Kidney glomerular epithelial cell (primary cell): ENCODE results near the gene CYP4F2.
A peak's percentile ranks its signal among the peaks of the same experiment; 100 is the strongest.
"Not testable (repeated sequence)": the region's sequence is repeated elsewhere in the genome, so short reads cannot be mapped to it uniquely, and the experiment has no call there.

Experiments used
- DNase-seq: peaks from one replicate; lab custom pipeline; 2025; lab: John Stamatoyannopoulos, UW

CYP4F2 gene

DNA sequence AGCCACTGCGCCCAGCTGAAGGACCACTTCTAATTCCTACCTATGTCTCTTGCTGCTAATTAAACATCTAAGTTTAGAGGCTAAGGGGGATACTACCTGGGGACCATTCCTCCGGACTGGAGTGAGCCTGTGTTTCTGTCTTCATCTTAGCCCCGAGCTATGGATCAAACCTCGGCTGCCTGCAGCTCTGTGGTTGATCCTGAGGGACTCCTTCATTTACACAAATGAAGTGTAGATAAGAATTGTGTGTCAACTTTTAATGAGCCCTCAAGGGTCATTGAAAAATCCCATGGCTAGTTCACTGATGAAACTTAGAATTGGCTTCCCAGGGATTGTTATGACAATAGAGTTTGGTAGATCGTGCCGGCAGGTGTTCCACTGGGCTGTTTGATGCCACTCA, 51.0 kb downstream of the CYP4F2 start:
- no peak for DNase-seq

DNA sequence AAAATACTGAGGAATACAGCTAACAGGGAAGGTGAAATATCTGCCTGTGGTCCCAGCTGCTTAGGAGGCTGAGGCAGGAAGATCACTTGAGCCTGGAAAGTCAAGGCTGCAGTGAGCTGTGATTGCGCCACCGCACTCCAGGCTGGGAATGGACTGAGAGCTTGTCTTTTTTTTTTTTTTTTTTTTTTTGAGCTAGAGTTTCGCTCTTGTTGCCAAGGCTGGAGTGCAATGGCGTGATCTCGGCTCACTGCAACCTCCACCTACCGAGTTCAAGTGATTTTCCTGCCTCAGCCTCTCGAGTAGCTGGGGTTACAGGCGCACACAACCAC, 54.0 kb downstream of the CYP4F2 start:
- DNase-seq, result not testable (repeated sequence)

DNA sequence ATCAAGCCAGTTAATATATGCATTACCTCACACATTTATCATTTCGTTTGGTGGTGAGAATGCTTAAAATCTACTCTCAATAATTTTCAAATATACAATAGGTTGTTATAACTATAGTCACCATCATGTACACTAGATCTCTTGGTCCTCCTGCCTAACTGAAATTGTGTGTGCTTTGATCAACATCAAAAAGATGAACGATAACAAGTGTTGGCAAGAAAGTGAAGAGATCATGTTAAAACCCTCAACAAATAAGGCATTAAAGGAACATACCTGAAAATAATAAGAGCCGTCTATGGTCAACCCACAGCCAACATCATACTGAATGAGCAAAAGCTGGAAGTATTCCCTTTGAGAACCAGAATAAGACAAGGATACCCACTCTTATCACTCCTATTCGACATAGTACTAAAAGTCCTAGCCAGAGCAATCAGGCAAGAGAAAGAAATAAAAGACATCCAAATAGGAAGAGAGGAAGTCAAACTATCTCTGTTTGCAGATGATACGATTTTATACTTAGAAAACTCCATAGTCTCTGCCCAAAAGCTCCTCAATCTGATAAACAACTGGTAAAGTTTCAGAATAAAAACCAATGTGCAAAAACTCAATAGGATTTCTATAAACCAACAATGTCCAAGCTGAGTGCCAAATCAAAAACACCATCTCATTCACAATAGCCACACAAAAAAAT, 54.5 kb downstream of the CYP4F2 start:
- no peak for DNase-seq

DNA sequence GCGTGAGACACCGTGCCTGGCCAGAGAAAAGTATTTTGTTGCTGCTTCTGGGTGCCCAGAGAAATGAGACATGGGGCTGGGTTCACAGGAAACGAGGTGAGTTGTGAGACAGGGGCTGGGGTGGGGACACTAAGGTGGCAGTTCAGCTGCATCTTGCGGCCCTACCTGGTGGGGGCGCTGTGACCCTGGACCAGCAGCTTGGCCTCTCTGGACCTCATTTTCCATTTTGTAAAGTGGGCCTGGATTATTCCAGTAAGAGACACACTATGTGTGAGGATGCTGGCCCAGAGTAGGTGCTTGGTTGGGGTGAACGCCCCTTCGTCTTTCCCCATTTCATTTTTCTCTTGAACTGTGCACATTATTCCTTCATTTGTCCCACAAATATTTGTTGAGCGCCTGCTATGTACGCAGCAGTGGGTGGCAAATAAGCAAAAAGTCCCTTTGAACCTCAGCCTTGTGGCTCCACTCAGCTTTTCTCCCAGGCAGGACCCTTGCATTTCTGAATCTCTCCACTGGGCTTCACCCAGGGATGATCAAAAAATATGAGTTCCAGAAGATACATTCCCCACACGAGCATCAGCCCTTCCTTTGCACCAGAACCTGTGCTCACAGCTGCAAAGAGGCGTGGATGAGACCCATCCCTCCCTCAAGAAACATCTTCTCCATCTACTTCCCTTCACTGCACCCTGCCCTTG, 55.9 kb downstream of the CYP4F2 start:
- no peak for DNase-seq

DNA sequence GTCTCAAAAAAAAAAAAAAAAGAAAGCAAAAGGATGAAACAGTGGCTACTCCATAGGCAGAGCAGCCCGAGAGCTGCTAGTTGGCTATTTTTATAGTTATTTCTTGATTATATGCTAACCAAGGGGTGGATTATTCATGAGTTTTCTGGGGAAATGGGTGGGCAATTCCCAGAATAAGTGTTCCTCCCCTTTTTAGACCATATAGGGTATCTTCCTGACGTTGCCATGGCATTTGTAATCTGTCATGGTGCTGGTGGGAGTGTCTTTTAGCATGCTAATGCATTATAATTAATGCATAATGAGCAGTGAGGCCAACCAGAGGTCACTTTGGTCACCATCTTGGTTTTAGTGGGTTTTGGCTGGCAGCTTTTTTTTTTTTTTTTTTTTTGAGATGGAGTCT, 57.0 kb downstream of the CYP4F2 start:
- no peak for DNase-seq

DNA sequence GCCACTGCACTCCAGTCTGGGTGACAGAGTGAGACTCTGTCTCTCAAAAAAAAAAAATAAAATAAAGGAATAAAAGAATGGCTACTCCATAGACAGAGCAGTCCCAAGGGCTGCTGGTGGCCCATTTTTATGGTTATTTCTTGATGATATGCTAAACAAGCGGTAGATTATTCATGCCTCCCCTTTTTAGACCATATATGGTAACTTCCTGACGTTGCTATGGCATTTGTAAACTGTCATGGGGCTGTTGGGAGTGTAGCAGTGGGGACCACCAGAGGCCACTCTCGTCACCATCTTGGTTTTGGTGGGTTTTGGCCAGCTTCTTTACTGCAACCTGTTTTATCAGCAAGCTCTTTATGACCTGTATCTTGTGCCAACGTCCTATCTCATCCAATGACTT, 58.0 kb downstream of the CYP4F2 start:
- not testable (repeated sequence) for DNase-seq

DNA sequence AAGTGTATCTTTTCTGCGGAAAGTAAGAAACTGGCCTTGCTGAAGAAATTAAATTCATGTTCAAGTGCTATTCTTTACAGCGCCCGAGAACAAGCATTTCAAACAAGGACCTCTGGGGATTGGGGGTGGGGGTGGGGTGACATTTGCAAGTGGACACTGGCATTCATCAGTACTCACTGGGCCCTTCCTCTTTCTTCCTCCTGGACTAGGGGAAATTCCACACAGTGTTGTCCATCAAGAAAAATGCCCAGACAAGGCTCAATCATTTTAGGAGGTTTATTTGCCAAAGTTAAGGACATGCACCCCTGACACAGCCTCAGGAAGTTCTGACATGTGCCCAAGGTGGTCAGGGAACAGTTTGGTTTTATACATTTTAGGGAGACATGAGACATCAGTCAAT, 59.5 kb downstream of the CYP4F2 start:
- no peak for DNase-seq

DNA sequence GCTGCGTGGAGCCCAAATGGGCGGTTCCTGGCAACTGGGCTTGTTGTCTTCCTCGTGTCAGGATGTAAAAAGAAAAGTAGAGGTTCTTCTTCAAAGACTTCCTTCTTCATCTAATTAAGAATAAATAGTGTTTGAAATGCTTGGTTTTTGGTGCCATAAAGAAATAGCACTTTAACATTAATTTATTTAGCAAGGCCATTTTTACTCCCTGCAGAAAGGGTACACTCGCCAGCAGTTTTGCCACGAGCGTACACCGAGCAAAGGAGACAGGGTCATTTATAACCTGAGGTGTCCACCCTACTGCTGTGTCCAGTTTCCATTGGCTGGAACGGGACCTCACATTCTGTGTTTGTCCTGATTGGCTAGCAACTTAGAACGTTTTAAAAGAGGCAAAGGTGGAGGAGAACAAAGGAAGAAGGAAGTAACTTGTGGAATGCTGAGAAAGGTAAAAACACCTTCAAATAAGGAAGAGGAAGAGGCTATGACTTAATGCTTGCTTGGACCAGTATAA, 60.6 kb downstream of the CYP4F2 start:
- DNase-seq, result peak; percentile 23

DNA sequence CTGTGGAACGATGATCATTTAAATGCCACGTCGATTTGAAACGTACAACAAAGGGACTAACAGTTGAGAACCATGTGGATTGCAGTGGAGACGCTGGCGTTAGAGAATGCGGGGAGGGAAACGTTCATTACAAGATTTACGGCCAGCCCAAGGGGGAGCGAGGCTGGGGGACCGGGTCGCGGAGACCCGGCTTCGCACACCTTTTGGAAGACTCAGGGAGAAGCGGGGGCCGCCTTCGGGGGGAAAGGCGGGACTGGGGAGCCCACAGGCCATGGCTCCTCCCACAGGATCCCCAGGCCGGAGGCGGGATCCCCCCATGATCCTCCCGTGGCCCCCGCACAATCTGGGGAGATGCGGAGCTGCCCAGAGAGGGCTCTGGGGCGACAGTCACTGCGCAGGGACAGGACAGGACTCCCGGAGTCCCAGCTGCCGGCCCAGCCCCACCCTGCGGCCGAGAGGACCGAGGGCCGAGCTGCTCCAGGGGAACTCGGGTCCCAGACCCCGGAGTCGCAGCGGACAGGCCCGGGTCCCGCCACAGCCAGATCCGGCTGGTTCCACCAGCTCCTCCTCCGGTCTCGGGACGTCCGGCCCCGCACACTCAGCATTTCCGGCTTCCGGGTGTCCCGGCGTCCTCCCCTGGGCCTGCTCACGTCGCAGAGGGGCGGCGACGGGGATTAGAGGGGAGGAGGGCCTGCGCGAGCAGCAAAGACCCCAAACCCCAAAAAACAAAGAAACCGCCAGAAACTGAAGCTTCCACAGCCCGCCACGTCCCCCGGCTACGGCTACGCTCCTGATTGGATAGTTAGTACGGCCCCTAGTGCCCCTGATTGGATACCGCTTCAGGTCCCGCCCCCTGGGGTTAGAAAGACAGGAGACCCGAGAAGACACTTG, 61.3 kb downstream of the CYP4F2 start:
- peak; percentile 92 for DNase-seq

DNA sequence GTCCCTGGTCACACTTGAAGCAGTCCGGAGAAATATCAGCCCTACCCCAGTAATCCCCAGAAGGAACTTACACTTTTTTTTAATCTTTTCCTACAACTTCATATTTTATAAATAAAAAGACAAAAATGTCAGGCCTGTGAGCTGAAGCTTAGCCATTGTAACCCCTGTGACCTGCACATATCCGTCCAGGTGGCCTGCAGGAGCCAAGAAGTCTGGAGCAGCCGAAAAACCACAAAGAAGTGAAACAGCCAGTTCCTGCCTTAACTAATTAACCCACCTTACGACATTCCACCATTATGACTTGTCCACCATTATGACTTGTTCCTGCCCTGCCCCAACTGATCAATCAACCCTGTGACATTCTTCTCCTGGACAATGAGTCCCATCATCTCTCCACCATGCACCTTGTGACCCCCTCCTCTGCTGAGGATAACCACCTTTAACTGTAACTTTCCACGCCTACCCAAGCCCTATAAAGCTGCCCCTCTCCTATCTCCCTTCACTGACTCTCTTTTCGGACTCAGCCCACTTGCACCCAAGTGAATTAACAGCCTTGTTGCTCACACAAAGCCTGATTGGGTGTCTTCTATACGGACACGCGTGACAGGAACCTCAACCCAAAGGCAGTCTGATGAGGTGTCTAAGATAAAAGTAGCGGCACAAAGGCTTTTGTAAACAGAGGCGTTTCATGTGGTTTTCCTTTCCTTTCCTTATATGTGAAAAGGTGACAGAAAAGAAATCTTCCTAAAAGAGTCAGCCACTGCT, 62.1 kb downstream of the CYP4F2 start:
- DNase-seq, result peak; percentile 10

DNA sequence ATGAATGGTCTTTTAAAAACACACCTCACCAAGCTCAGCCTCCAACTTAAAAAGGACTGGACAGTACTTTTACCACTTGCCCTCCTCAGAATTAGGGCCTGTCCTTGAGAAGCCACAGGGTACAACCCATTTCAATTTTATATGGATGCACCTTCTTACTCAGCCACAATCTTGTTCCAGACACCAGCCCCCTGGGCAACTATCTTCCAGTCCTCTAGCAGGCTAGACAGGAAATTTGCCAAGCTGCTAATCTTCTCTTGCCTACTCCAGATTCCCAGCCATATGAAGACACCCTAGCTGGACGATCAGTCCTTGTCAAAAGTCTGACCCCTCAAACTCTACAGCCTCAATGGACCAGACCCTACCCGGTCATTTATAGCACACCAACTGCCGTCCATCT, 63.6 kb downstream of the CYP4F2 start:
- DNase-seq, result not testable (repeated sequence)

DNA sequence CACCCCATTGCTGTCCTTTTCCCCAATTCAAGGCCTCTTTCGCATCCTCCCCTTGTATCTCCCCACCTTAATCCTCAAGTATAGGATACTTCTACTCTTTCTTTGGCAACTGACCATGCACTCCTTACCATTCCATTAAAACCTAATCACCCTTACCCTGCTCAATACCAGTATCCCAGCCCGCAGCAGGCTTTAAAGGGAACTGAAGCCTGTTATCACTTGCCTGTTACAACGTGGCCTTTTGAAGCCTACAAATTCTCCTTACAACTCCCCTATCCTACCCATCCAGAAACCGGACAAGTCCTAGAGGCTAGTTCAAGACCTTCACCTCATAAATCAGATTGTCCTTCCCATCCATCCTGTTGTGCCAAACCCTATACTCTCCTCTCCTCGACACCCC, 66.2 kb downstream of the CYP4F2 start:
- DNase-seq, result no peak

DNA sequence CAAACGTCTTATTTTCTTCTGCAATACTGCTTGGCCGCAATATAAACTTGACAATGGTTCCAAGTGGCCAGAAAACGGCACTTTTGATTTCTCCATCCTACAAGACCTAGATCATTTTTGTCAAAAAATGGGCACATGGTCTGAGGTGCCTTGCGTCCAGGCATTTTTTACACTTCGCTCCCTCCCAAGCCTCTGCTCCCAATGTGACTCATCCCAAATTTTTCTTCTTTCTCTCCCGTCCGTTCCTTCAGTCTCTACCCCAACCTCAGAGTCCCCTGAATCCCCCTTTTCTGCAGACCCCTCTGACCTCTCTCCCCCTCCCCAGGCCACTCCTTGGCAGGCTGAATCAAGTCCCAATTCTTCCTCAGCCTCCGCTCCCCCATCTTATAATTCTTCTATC, 68.1 kb downstream of the CYP4F2 start:
- DNase-seq, result no peak

DNA sequence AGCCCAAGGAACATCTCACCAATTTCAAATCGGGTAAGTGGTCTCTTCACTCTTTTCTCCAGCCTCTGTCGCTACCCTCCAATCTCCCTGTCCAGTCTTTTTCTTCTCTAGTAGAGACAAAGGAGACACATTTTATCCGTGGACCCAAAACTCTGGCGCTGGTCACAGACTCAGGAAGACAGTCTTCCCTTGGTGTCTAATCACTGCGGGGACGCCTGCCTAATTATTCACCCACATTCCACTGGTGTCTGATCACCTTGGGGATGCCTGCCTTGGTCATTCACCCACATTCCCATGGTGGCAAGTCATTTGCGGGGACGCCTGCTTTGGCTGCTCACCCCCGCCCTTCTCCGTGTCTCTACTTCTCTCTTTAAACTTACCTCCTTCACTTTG, 68.6 kb downstream of the CYP4F2 start:
- DNase-seq, result no peak

DNA sequence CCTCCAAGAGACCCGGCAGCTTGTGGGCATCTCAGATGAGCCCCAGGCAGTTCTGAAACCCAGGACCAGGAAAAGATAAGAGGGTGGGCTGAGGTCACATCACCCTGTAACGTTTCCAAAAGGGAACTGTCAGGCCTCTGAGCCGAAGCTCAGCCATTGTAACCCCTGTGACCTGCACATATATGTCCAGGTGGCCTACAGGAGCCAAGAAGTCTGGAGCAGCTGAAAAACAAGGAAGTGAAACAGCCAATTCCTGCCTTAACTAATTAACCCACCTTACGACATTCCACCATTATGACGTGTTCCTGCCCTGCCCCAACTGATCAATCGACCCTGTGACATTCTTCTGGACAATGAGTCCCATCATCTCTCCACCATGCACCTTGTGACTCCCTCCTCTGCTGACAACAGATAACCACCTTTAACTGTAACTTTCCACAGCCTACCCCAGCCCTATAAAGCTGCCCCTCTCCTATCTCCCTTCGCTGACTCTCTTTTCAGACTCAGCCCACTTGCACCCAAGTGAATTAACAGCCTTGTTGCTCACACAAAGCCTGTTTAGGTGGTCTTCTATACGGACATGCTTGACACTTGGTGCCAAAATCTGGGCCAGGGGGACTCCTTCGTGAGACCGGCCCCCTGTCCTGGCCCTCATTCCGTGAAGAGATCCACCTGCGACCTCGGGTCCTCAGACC, 69.1 kb downstream of the CYP4F2 start:
- not testable (repeated sequence) for DNase-seq

DNA sequence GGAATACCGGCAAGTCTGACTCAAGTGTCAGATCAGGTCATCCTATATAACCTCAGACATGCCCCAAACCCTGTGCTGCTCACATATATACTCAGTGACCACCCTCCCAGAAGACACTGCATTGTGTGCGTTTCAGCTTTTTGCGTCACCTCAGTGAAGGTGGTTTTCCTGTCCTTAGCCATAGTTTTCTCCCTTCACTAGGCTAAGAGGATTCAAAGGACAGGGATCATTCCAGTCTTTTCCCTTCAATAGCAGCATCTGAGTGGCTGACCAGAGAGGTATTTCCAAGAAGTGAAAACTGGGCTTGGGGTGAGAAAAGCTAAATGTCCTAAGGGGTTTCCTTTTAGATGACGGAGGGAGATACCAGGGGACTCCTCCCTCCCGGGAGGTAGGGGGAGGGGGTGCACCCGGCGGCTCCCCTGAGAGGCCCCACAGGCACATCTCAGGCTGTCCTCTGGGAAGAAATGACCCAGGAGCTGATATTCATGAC, 69.7 kb downstream of the CYP4F2 start:
- no peak for DNase-seq
